Activated T-helper 2 cell treated with anti-CD3 and anti-CD28 coated beads, Interferon-gamma antibody, Interleukin-2, Interleukin-4, amounts not matched to agents 10 μg/mL and 5 μg/mL and 100 μg/mL, durations not matched to agents 14 hours and 24 hours and 36 hours (primary cell): ENCODE results near the gene CD2BP2. TPM values are rescaled to one million over a fixed set of nuclear protein-coding genes. Genes with fewer than 3 reads are reported as not detected.

Experiments used
- DNase-seq: peaks from one replicate; pipeline ENCODE4 v3.0.0; 2021; ENCODE audit warnings: low spot score
- H3K27ac Mint-ChIP-seq: one replicate; pipeline ENCODE4 v1.8.0; 2021; ENCODE audit warnings: mixed read lengths
- H3K27me3 Mint-ChIP-seq: one replicate; pipeline ENCODE4 v1.8.0; 2021; ENCODE audit warnings: low read depth, mixed read lengths
- H3K36me3 Mint-ChIP-seq: one replicate; pipeline ENCODE4 v1.8.0; 2021; ENCODE audit warnings: low read depth, mixed read lengths
- H3K4me1 Mint-ChIP-seq: one replicate; pipeline ENCODE4 v1.8.0; 2021; ENCODE audit warnings: low read depth, mixed read lengths
- H3K4me3 Mint-ChIP-seq: one replicate; pipeline ENCODE4 v1.8.0; 2021; ENCODE audit warnings: low read depth, mild to moderate bottlenecking, moderate library complexity, mixed read lengths
- H3K9me3 Mint-ChIP-seq: one replicate; pipeline ENCODE4 v1.8.0; 2021; ENCODE audit warnings: mixed read lengths
- intact Hi-C: fragments of 100-400 bp; cut with micrococcal nuclease; formaldehyde crosslinking; loops from one replicate; pipeline ENCODE4 v1.15.1; 2023
- total RNA-seq: library from RNA; stranded (reverse); gene quantifications from 2 replicates; pipeline ENCODE4 v1.2.3, GENCODE V29; 2022

The CD2BP2 gene
- total RNA-seq, 1 donor from 2014 or later: 80.1 TPM

DNA sequence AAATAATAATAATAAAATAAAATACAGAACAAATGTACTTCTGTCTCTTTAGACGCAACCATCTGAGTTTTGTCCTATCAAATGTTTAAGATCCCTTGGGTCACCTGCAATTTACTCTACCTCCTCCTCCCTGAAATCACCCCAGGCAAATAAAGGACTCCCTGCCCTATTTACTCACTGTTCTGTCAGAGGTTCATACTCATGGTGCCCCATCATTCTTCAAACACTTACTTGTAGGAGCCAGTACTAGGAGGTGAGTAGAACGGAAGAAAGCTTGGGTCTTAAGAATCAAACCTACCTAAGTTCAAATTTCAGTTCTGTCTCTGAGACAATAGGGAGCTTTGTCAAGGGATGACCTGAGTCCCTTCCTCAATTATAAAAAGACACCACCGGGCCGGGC, 11.4 kb upstream of the CD2BP2 start:
- peaks cover 57% of the 10 kb centered on the region for H3K36me3 Mint-ChIP-seq

DNA sequence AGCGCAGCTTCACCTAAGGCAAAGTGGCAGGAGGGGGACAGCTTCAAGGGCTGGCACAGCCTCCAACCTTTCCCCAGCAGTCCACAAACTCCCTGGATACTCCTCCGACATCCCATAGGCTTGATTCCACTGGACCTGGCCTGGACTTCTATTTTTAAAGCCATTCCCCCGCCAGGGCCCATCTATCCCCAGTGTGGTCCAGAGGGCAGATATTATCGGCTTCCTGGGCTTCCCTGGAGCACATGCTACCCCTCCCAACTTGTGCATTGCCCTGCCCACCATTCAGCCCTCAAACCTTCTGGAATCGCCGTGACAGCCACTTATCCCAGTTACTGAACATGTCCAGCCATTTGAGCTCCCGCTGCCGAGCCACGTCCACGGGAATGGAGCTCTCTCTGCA, 10.1 kb upstream of the CD2BP2 start:
- Mint-ChIP-seq H3K27me3 (no peaks in the 10 kb centered on the region), H3K9me3 (no peaks in the 10 kb centered on the region), H3K27ac (no peak overlapping the region), H3K4me3 (no peak overlapping the region), H3K4me1 (peaks cover 41% of the 10 kb centered on the region), H3K36me3 (peaks cover 69% of the 10 kb centered on the region)
- intact Hi-C loops: no loop called here
- no peak for DNase-seq

More for the DNA sequence above, 11.4 kb upstream of the CD2BP2 start:
- Mint-ChIP-seq H3K27ac (no peak overlapping the region), H3K9me3 (no peaks in the 10 kb centered on the region), H3K27me3 (no peaks in the 10 kb centered on the region), H3K4me1 (peaks cover 45% of the 10 kb centered on the region), H3K4me3 (no peak overlapping the region)
- DNase-seq: no peak
- intact Hi-C loops: no loop called here

DNA sequence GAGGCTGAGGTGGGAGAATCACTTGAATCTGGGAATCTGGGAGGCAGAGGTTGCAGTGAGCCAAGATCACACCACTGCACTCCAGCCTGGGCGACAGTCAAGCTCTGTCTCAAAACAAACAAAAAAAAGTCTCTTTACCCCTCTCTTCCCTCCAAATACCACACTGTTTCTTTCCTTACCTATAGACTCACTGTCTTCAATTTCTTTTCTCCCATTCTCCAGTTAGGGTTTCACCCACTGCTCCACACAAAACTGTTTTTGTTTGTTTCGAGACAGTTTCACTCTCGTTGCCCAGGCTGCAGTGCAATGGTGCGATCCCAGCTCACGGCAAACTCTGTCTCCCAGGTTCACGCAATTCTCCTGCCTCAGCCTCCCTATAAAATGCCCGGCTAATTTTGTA, 6.1 kb upstream of the CD2BP2 start:
- Mint-ChIP-seq H3K4me3 (no peak overlapping the region), H3K27me3 (no peaks in the 10 kb centered on the region), H3K4me1 (peaks cover 26% of the 10 kb centered on the region), H3K9me3 (no peaks in the 10 kb centered on the region), H3K27ac (no peak overlapping the region), H3K36me3 (peaks cover 73% of the 10 kb centered on the region)
- intact Hi-C loops: no loop called here
- DNase-seq: no peak

DNA sequence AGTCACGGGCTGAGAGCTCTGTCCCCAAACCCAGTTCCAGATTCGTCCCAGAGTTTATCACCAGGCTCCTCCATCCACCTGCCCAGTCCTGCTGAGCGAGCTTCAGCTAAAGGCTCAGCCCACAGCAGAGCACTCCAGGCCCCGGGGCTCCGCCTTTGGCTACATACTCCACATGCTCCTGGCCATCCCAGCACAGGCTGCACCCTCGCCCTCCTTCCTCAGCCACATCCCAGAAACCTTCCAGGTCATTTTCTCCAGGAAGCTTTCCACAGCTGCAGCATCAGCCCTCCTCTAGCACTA, 4.7 kb upstream of the CD2BP2 start:
- H3K27ac Mint-ChIP-seq: no peak overlapping the region
- no peaks in the 10 kb centered on the region for H3K27me3 Mint-ChIP-seq
- DNase-seq: no peak
- no peaks in the 10 kb centered on the region for H3K9me3 Mint-ChIP-seq
- peaks cover 63% of the 10 kb centered on the region for H3K36me3 Mint-ChIP-seq
- intact Hi-C loops: loop anchor here (10.0 kb wide), 2 partner anchors 45 to 295 kb away; partner anchors contain the start of genes ALDOA and ZNF771
- H3K4me1 Mint-ChIP-seq: peaks cover 27% of the 10 kb centered on the region
- H3K4me3 Mint-ChIP-seq: no peak overlapping the region

DNA sequence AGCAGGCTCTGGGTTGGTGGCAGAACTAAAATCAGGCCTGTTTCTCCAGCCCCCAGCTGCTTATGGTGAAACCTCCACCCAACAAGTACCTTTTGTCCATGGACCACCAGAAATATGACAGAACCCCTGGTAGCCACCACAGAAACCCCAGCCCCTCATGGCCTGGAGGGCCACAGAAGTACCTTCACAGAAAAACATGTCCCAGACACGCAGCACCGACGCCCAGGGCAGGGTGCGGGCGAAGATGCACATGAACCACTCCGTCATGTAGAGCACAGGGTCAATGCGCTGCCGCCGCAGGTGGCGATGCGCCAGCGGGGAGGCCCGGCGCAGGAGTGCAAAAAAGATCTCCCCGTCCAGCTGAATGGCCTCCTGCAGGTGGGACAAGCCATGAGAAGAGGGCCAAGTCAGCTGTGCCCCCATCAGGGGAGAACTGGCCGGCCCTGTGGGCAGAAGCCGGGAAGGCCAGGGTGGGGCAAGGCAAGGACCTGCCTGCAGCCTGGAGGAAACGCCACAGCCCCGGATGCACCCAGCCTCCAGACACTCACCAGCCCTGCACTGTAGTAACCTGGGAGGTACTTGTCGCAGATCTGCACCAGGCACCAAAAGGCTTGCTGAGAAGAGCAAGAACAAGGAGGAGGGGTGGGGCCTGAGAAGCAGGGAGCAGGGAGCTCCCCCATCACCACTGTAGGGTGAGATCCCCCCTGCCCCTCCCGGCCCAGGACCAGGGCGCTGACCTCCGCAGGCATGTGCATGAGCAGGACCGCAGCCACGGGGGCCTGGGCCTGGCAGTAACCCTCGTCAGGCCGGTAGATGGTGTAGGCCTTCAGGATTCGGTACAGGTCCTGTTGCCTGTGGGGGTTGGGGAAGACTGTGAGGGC, 4.1 kb upstream of the CD2BP2 start:
- Mint-ChIP-seq H3K27me3 (no peaks in the 10 kb centered on the region), H3K4me1 (peaks cover 27% of the 10 kb centered on the region), H3K9me3 (no peaks in the 10 kb centered on the region), H3K27ac (no peak overlapping the region), H3K36me3 (peaks cover 61% of the 10 kb centered on the region), H3K4me3 (no peak overlapping the region)
- DNase-seq: no peak
- intact Hi-C loops: loop anchor here (10.0 kb wide), 2 partner anchors 46 to 294 kb away; partner anchors contain the start of genes ALDOA and ZNF771

DNA sequence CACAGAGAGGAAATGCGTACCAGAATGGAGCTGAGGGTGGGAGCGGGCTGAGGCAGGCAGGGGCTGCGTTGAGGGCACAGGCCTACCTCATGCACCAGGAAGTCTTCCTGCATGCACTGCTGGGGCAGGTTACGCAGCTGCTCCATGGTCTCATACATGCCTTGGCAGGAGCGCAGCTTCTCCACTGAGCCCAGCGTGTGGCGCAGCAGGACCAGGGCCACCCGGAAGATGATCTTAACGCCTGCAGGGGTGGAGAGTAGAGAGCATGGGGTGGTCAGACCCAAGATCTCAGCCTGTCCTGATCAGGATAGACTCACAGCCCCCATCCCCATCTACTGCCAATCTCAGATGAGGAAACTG, 3.4 kb upstream of the CD2BP2 start:
- H3K27ac Mint-ChIP-seq: no peak overlapping the region

DNA sequence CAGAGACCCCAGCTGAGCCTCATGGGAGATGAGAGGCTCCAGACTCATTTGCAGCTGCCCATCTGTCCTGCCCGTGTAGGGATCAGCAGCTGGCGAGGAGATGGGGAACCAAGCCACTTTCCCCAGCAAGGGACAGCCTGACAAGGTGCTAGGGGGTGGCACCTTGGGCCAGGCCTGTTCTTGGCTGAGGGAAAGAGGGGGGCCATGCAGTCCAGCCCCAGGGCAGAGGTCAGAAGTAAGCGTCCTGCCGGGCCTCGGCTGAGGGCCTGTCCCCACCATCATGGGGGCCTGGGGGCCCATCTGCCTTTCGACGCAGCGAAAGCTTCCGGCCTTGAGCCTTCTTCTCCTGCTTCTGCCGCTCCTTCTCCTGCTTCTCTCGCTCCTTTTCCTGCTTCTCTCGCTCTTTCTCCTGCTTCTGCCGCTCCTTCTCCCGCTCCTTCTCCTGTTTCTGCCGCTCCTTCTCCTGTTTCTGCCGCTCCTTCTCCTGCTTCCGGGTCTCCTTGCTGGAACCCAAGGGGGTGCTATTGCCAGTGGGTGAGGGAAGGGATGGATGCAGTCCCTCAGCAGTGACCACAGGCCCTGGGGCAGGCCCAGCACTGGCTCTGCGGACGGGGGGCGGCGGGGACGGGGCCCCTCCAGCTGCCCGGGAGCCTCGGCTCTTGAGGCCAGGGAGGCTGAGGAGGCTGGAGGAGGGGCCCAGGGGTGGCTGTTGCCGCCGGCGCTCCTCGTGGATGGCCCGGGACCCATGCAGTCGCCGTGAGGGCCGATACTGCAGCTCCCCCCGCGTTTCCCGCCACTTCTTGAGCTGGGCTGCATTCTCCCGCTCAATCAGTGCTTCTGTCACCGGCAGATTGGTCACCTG, 2.8 kb upstream of the CD2BP2 start:
- Mint-ChIP-seq H3K36me3 (peaks cover 64% of the 10 kb centered on the region), H3K4me3 (peak overlapping the region; percentile 26), H3K27ac (peak overlapping the region; percentile 26), H3K27me3 (no peaks in the 10 kb centered on the region), H3K9me3 (no peaks in the 10 kb centered on the region), H3K4me1 (peaks cover 28% of the 10 kb centered on the region)
- intact Hi-C loops: loop anchor here (10.0 kb wide), 2 partner anchors 47 to 293 kb away; partner anchors contain the start of genes ALDOA and ZNF771
- DNase-seq: no peak

More for the DNA sequence above, 3.4 kb upstream of the CD2BP2 start:
- no peaks in the 10 kb centered on the region for H3K9me3 Mint-ChIP-seq
- H3K4me3 Mint-ChIP-seq: no peak overlapping the region
- intact Hi-C loops: loop anchor here (10.0 kb wide), 2 partner anchors 46 to 294 kb away; partner anchors contain the start of genes ALDOA and ZNF771
- no peak for DNase-seq
- H3K36me3 Mint-ChIP-seq: peaks cover 65% of the 10 kb centered on the region
- H3K4me1 Mint-ChIP-seq: peaks cover 29% of the 10 kb centered on the region
- H3K27me3 Mint-ChIP-seq: no peaks in the 10 kb centered on the region

DNA sequence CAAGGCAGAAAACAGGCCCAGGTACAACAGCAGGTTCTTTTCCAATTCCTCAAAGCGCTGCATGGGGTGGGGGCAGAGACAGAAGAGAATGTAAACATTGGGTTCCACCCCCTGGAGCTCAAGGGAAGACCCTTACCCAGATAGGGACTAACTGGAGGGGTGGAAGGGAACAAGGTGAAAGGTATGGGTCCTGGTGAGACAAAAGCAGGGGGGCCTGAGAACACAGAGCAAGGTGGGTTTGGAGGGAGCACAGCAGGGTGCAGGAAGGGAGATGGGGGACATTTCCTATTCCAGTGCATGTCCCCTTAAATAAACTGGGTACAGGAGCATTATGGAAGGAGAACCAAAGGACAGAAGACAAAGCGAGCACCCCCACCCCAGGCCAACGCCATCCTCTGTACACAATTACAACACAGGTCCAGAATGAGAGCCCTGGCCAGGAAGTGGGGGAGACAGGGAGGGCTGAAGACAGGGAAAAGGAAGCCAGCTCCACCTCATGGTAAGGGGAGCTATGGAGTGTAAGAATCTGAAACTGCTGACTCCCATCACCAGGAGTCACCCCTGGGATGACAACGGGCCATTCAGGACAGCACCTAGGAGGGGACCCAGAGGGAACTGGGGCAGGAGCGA, 2.1 kb upstream of the CD2BP2 start:
- H3K36me3 Mint-ChIP-seq: peaks cover 65% of the 10 kb centered on the region
- no peak for DNase-seq
- no peaks in the 10 kb centered on the region for H3K27me3 Mint-ChIP-seq
- peak overlapping the region; percentile 62 for H3K27ac Mint-ChIP-seq
- H3K4me1 Mint-ChIP-seq: peaks cover 26% of the 10 kb centered on the region
- intact Hi-C loops: loop anchor here (10.0 kb wide), 2 partner anchors 48 to 292 kb away; partner anchors contain the start of genes ALDOA and ZNF771
- no peaks in the 10 kb centered on the region for H3K9me3 Mint-ChIP-seq
- no peak overlapping the region for H3K4me3 Mint-ChIP-seq

DNA sequence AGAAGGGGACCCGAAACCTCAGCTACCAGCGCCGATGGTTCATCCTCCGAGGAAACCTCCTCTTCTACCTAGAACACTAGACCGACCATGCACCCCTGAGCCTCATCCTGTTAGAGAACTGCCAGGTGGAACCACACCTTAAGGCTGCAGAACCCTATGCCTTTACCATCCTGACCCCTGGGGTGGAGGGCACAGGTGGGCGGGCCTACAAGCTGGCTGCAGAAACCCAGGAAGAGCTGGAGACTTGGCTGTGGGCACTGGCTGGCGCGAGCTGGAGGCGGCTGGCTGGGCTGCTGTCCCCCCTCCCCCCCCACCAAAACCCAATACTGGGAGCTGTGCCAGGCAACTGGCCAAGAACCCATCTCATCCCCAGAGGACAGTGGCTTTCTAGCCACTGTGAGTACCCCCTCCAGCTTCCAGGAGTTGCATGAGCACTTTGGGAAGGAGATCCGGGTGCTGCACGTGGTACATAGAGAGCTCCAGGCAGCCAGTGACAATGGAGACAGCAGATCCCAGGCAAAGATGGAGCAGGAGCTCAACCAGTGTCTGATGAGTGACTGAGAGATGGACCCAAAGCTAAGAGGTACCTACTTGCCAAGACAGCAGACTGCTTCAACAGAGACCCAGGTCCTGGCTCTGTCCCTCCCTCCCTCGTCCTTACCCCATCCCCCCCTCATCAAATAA, 1.4 kb upstream of the CD2BP2 start:
- H3K4me3 Mint-ChIP-seq: peak overlapping the region; percentile 93
- no peaks in the 10 kb centered on the region for H3K9me3 Mint-ChIP-seq
- H3K36me3 Mint-ChIP-seq: peaks cover 70% of the 10 kb centered on the region
- no peak for DNase-seq
- peaks cover 30% of the 10 kb centered on the region for H3K4me1 Mint-ChIP-seq
- intact Hi-C loops: loop anchor here (10.0 kb wide), 2 partner anchors 48 to 292 kb away; partner anchors contain the start of genes ALDOA and ZNF771
- no peaks in the 10 kb centered on the region for H3K27me3 Mint-ChIP-seq
- H3K27ac Mint-ChIP-seq: peak overlapping the region; percentile 89

DNA sequence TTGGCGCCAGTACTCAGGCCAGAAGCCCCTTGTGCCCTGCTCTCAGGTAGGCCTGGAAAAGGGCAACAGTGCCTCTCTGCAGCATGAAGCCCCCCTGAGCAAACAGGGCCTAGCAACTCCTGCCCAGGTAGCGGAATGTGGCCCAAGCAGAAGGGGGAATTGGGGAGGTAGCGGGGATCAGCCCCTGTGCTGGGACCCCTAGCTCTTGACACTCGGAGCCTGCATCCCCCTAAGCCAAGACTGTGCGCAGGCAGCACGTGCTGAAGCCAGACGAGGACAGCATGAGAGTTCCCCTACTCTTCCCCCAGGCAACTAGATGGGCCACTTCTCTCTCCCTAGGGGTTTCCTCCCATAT, 823 bp upstream of the CD2BP2 start:
- intact Hi-C loops: loop anchor here (1.0 to 10.0 kb wide), 3 partner anchors 14 to 291 kb away; partner anchors contain the start of genes ALDOA, TBC1D10B and ZNF771
- DNase-seq: no peak
- Mint-ChIP-seq H3K4me3 (peak overlapping the region; percentile 93), H3K27ac (peak overlapping the region; percentile 89), H3K4me1 (peaks cover 31% of the 10 kb centered on the region), H3K9me3 (no peaks in the 10 kb centered on the region), H3K36me3 (peaks cover 71% of the 10 kb centered on the region), H3K27me3 (no peaks in the 10 kb centered on the region)

DNA sequence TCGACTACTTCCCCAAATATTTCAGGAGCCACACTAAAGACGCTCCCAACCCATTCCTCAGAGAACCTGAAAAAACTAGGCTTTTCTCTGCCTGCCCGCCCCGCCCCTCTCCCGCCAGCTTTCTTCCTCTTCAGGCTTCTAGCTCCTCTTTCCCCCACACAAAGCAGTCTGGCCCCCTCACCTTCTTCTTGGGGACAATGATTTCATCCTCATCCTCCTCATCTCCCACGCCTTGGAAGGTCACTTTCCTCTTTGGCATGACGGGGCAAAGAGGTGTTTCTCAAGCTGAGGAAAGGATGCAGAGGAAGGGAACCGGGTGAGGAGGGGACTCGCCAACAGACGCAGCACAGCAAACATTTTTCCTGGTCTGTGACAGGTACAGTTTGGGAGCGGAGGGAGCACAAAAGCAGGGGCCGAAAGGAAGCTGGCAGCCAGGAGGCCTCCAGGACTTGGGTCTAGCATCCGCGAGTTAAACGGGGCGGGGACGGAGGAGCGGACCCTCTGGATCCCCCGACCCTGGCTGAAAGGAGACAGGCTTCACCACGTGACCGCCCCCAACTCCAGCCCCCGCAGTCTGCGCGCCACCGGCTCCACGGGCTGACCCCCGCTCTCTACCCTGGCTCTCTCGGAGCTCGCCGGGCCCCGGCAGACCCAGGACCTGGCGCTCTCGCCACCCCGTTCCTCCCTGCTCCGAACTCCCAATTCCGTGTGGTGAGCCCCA, 525 bp downstream of the CD2BP2 start:
- Mint-ChIP-seq H3K4me3 (peak overlapping the region; percentile 93), H3K36me3 (peaks cover 74% of the 10 kb centered on the region), H3K9me3 (no peaks in the 10 kb centered on the region), H3K27me3 (no peaks in the 10 kb centered on the region), H3K4me1 (peaks cover 40% of the 10 kb centered on the region), H3K27ac (peak overlapping the region; percentile 89)
- no peak for DNase-seq
- intact Hi-C loops: loop anchor here (1.0 to 10.0 kb wide), 4 partner anchors 16 to 547 kb away; partner anchors contain the start of genes ALDOA, MAZ, TBC1D10B and ZNF771
